HG02642 (cell line): ENCODE data around the gene ZBTB40.

Experiments
- ATAC-seq: cut with Tn5 transposase; IDR thresholded peaks from one replicate; pipeline ENCODE4 v1.9.1; 2021; ENCODE audit warnings: mild to moderate bottlenecking; ENCODE audit not compliant: unreplicated experiment, poor library complexity

Gene ZBTB40

DNA sequence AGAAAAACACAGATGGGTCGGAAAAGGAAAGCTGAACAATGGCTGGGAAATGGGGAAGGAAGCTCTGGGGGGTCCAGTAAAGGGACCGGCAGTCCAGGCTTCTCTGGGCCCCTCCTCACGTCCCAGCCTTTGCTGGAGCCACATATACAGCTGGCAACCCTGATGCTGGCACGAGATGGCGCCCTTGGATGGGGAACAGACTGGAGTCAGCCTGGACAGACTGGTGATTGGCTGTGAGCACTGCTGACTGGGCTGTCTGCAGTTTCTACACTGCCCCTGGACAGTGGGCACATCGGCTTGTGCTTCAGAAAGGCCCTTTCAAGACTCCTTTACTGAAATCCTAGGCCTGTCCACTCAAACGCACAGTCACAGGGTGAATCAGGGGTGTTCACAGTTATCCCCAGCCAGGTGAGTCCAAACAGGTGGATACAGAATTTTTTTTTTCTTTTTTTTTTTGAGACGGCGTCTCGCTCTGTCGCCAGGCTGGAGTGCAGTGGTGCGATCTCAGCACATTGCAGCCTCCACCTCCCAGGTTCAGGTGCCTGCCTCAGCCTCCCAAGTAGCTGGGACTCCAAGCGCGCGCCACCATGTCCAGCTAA is 31.1 kb upstream of the ZBTB40 start:
- no peak for ATAC-seq

DNA sequence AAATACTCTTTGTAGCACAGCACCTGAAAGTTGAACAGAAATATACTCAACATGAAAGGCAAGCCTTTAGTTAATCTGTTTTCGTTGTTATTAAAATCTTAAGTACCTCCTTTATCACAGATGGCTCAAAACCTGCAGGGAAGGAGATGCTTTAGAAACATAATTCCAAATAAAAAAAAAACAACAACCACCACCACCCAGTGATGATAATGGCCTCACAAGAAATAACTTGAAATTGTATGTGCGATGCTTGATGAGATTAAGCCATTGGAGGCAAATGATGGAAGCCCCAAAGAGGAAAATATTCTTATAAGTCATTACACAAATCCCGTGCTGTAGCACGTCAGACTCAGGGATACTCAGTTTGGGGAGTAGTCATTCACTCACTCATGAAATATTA is 24.9 kb upstream of the ZBTB40 start:
- no peak for ATAC-seq

DNA sequence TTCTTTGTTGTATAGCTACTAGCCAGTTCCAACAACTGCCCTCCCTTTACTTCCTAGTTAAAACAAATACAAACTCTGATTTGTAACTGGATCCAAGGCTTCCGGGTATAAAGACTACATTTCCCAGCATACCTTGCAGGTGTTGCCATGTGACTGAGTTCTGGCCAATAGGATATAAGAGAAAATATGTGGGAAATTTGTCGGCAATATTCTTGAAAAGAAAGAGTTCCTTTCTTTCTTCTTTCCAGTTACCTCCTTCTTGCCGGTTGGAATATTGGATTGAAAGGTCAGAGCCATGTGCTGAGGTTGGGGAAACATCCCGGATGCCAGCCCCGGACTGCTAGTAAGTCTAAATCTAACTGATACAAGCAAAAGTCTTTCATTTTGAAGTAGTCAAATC is 23.0 kb upstream of the ZBTB40 start:
- ATAC-seq = no peak

DNA sequence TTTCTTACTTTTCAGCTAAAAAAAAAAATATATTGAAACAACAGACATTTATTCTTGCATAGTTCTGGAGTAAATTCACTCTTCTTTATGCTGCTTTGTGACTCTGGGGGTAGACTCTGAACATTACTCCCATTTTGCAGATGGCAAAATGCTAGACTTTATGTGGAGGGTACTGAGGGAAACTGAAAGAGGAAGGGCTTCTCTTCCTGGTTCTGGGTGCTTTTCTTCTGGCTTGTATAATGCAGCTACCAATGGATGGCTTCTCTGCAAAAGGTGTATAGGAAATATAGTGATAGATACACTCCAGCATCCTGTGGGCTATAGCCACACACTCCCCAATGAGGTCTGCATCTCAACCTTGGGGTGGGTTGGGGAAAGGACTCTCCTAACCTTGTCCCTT is 19.7 kb upstream of the ZBTB40 start:
- ATAC-seq = no peak

DNA sequence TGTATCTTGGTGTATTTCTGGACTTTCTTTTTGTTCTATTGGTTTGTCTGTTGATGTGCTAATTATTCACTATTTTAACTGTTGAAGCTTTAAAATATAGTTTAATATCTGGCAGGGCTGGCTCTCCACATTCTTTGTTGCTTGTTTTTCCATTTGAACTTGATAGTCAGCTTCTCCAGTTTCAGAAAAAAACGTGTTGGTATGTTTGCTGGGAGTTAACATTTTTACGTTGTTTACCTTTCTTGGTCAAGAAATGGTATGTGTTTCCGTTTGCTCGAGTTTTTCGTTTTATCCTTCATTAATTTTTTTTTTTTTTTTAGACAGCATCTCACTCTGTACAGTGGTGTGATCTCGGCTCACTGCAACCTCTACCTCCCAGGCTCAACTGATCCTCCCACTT is 16.9 kb upstream of the ZBTB40 start:
- no peak for ATAC-seq

DNA sequence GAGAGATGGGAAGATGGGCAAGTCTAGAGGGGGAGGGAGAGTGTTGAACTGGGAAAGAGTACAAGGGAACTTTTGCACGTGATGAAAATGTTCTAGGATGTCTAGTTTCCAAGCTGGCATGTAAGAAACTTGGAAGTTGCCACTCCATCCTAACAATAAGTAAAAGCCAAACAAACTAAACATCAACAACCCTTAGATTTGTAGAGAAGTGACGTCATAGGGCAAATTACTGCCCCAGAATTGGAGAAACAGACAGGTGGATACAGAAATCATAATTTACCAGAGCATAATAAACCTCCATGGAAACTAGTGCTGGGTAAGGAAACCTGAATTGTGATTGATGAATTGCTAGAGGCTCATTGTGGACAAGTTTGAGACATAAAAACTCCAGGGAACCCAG is 14.7 kb upstream of the ZBTB40 start:
- no peak for ATAC-seq

DNA sequence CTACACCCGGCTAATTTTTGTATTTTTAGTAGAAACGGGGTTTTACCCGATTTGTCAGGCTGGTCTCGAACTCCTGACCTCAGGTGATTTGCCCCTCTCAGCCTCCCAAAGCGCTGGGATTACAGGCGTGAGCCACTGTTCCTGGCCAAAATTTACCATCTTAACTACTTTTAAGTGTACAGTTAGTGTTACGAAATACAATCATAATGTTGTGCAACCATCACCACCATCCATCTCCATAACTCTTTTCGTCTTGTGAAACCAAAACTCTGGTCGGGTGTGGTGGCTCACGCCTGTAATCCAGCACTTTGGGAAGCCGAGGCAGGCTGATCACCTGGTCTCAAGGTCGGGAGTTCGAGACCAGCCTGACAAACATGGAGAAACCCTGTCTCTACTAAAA is 14.1 kb upstream of the ZBTB40 start:
- ATAC-seq = no peak

DNA sequence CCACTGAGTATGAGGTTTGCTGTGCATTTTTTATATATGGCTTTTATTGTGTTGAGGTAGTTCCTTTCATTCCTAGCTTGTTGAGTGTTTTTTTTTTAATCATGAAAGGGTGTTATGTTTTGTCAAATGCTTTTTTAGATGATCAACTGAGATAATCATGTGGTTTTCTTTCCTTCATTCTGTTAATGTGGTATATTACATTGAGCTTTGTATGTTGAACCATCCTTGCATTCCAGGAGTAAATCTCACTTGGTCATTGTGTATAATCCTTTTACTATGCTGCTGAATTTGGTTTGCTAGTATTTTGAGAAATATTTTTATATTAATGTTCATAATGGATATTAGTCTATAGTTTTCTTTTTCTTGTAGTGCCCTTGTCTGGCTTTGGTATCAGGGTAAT is 11.1 kb upstream of the ZBTB40 start:
- ATAC-seq = no peak

DNA sequence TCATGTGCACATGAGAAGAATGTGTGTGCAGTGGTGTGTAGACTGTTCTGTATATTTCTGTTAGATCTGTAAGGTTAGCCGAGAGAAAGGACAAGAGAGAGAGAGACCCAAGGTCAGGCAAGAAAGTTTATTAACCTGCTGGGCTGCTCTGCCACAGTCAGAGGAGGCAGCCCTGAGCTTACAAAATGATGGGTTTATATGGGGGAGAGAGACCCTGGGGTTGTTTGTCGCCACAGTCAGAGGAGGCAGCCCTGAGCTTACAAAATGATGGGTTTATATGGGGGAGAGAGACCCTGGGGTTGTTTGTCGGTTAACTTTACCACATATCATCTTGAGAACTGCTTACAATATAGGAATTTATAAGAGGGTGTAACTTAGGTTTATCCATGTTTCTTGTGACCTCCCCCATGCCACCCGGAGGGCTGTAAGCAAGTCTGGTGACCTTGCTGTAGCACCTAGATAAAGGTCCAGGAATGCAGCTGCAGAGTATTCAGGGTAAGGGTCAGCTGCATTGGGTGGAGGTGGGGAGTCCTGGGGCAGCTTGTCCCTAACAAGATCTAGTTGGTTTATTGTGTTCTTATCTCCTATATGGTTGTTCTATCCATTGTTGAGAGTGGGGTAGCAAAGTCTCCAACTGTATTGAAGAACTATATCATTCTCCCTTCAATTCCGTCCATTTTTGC is 9.3 kb upstream of the ZBTB40 start:
- no peak for ATAC-seq

DNA sequence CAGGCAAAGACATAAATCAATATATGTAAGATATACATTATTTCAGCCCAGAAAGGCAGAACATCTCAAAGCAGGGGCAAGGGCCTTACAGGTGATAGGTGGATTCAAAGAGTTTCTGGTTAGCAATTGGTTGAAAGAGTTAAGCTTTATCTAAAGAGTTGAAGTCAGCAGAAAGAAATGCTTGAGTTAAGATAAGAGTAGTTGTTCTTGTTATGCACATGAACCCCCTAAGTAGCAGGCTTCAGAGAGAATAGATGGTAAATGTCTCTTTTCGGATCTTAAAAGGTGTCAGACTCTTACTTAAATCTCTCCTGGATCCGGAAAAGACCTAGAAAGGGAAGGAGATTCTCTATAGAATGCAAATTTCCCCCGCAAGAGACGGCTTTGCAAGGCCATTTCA is 8.3 kb upstream of the ZBTB40 start:
- no peak for ATAC-seq

DNA sequence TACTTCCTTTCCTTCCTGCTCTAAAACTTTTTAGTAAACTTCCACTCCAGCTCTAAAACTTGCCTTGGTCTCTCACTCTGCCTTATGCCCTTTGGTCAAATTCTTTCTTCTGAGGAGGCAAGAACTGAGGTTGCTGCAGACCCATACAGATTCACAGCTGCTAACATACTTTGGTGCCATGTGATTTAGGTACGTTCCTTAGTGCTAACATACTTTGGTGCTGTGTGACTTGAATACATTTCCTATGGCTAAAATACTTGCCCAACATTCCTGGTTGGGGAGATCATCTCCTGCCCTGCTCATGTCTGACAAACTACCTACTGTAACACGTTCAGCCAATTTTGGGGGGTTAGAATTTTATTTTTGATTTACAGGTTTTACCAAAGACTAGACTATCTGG is 6.8 kb upstream of the ZBTB40 start:
- ATAC-seq = no peak

DNA sequence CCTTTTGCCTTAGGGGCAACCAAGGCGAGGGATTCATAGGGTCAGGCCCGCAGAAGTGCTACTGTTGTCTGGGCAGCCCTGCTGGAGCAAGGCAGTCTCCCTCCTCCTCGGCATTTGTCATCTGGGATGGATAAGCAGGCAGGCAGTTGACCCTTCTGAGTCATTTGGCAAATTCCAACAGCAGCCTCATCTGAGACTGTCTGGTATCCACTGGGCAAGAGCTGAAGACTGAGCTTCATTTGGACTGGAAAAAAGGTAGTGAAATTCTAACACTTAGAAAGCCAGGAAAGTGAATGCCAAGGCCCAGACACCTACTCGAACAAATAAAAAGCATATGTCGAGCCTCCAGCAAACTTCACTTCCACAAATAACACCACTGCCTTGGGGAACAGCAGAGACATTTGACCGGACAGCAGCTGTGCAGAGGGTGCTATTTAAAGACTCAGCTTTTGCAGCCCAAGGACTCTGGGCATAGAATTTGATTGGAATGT is 4.0 kb upstream of the ZBTB40 start:
- ATAC-seq = no peak

DNA sequence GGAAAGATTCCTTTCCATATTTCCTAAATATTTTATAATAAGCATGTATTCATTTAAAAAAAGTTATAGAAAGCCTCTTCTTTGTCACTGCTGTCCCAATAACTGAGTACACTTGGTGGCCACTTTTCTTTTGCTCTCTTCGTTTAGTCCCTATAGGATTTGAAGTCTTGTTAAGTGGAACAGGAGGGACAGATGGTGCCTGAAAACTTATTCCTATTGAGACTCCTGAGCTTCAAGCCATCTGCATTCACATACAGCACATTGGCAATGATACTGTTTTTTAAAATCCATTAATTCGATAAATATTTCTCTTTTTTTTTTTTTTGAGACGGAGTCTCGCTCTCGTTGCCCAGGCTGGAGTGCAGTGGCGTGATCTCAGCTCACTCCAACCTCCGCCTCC is 2.0 kb upstream of the ZBTB40 start:
- ATAC-seq = no peak

DNA sequence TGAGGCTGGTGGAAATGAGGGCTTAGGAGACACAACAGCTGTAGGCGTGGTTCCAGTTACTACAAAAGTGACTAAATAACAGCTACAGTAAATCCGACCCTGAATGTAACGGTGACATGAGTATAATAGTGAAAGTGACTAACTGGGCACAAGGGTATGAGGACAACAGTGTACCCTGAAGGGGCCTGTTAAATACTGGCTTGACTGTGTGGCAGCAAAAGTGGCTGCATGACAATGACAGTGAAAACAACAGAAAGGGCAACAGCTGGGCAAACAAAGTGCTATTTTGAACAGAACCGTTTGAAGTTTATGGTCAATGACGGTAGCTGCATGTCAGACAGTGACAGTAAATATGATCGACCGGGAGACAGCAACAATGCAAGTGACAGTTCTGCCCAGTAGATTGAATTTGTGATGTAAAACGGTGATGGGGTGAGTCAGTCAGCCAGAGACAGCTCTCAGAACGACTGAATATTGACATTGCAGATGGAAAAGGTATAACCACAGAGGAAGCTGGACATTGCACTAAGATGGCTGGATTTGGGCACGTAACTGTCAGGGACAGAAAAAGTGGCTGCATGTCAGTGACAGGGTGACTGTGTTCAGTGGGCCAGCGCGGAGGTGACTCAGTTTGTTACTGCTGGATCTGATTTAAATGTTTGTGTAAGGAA is 1.2 kb upstream of the ZBTB40 start:
- no peak for ATAC-seq

DNA sequence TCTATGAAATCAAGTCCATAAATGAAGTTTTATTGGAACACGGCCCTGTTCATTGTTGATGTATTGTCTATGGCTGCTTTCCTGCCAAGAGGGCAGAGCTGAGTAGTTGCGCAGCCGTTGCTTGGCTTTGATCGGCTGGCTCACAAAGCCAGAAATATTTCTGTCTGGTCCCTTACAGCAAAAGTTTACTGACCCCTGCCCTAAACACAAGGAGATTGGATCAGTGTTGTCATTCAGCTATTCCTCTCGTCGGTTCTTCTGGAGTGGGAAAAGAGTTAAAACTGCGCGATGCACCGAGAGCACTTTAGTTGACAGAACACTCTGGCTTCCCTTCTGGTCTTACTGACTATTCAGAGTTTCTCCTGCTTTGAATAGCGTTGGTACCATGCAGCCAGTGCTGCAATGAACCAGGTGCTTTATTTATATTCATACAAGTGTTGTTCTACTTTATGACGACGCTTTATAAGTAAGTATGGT is 868 bp downstream of the ZBTB40 start:
- peak; percentile 31 for ATAC-seq

DNA sequence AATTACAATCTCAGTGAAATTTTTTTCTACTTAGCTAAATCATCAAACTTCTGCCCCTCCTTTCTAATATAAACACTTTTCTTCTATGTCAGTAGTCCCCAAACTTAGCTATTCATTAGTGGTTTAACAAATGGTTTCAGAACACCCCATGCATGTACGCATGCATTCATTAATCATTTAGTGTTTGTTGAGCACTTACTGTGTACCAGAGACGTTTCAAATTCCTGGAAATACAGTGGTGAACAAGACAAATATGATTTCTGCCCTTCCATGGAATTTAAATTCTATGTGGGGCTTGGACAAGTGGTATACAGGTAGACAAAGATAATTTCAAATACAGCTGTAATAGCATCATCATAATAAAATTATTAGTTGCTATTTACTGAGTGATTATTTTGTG is 1.5 kb downstream of the ZBTB40 start:
- no peak for ATAC-seq

DNA sequence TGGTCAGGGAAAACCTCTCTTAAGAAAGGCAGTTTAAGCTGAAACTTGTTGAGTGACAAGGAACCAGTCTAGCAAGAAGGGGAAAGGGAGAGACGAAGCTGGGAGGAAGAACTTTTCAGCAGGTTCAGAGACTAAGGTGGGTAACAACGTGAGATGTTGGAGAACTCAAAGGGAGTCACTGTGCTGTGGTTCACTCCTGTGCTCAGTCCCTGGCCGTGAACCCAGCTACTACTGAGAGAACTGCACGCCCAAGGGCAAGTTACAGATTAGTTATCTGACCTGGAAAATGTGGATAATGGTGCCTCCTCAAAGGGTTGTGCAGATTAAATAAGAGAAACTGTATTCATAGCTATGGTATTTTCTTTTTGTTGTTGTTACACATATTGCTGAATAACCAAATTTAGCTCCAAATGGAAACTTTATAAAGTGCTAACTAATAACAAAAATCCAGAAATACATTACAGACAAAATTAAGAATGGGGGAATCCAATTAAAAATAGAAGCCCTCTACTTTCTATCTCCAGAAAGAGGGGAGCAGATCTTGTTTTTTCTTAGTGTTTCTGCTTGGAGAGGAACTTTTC is 2.9 kb downstream of the ZBTB40 start:
- ATAC-seq = no peak

DNA sequence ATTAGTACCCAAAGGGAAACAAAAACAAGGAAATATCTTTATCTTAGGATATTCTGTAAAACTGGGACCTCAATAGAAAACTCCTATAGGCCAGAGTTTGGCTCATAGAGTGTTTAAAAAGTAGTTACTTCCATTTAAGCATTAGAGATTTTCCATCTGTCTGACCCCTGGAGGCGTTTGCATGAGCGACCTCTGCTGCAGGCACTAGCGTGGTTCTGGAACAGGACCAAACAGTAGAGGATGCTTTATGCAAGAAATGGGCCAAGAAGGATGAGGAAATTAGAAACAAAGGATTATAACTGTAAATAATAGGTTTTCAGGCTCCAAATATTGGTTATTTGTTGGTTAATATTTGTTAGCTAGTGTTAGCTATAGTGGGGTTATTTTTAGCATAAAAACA is 5.7 kb downstream of the ZBTB40 start:
- ATAC-seq = no peak

DNA sequence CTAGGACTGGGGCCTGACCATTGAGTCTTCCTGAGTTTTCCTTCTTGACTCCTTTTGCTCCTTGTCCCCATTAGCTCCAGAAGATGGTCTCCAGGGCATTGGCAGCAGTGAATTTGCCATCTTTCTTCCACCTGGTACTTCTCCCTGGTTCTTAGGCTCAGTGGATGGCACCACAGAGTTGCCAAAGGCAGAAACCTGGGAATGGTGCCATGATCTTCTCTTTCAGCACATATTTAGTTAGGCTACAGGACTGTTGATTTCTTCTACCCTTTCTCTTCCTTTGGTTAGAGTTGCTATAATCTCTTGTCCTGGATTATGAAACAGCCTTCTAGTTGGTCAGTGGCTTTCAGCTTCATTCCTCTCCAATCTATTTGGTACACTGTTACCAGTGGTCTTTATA is 6.2 kb downstream of the ZBTB40 start:
- no peak for ATAC-seq

DNA sequence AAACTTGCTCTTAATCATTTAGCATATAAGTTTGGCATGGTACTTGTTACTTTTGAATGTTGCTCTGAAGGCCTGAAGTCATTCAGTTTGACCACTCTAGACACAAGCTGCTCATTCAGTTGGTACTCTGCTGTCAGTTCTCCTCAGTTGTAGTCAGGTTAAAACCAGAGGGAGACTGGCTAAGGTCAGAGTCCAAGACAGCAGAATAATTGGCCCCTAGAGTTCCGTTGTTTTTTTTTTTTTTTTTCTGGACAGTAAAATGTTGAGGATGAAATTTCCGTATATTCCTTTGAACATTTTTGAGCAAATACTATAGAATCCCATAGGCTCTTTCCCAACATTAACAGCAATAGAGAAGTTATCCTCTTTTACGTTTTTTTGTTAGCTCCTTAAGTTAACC is 9.4 kb downstream of the ZBTB40 start:
- ATAC-seq = no peak
